Measurements from ENCODE around the gene PDE5A. TPM values are rescaled to one million over a fixed set of nuclear protein-coding genes. Genes with fewer than 3 reads are reported as not detected.

Gene PDE5A
- total RNA-seq, 4 donors from 2014 or later = 15.7 to 36.7 (median 28.3) TPM

DNA sequence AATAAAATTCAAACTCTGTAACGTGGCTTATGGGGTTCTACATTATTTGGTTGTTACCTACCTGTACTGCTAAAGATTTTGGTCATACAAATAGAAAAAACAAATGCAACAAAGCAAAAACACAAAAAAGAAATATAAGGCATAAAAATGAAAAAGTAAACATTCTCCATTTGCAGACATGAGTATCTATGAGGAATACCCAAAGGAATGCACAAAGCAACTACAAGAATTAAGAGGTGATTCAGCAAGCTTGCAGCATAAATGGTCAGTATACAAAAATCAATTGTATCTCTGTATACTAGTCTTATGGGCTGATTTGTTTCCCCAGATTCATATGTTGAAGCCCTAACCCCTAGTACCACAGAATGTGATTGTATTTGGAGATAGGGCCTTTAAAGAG is 3.6 kb upstream of the PDE5A start:
- 90 to 96% methylated on average over 1 of the region's 1 CpG for WGBS, 2 donors
- Histone ChIP-seq H3K27ac (no peak overlapping the region), H3K4me3 (no peak overlapping the region), H3K36me3 (no peaks in the 10 kb centered on the region), H3K27me3 (no peaks in the 10 kb centered on the region), H3K9me3 (no peaks in the 10 kb centered on the region), H3K4me1 (peaks cover 0 to 7% (median 3%) of the 10 kb centered on the region in 4 donors)
- no peak for TF ChIP-seq EP300 (IDR thresholded peaks at IDR 0.05)
- no peak for TF ChIP-seq POLR2A (IDR thresholded peaks at IDR 0.05)
- TF ChIP-seq, protein P1, sequence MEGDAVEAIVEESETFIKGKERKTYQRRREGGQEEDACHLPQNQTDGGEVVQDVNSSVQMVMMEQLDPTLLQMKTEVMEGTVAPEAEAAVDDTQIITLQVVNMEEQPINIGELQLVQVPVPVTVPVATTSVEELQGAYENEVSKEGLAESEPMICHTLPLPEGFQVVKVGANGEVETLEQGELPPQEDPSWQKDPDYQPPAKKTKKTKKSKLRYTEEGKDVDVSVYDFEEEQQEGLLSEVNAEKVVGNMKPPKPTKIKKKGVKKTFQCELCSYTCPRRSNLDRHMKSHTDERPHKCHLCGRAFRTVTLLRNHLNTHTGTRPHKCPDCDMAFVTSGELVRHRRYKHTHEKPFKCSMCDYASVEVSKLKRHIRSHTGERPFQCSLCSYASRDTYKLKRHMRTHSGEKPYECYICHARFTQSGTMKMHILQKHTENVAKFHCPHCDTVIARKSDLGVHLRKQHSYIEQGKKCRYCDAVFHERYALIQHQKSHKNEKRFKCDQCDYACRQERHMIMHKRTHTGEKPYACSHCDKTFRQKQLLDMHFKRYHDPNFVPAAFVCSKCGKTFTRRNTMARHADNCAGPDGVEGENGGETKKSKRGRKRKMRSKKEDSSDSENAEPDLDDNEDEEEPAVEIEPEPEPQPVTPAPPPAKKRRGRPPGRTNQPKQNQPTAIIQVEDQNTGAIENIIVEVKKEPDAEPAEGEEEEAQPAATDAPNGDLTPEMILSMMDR (IDR thresholded peaks at IDR 0.05) = no peak
- no peak for DNase-seq (ENCODE audit: low spot score in 2 of 2)

DNA sequence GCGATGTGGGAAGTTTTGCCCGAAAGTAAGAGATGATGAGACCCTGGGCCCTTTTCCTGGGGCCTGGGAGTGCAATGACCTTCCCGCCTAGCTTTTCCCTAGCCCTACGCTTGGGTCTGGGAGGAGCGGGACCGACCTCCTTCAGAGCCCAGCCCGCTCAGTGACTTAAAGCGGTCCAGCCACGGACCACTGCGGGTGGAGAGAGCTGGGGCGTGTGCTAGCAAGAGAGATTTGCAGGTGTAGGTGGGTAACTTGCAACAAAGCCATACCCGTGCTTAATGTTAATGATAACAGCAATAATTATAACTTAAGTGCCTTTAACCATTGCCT is 503 bp upstream of the PDE5A start:
- DNase-seq (ENCODE audit: low spot score in 2 of 2) = no peak
- H3K9me3 ChIP-seq = no peaks in the 10 kb centered on the region
- peaks cover 0 to 16% (median 3%) of the 10 kb centered on the region in 4 donors for H3K4me1 ChIP-seq
- TF ChIP-seq, protein P1 (IDR thresholded peaks at IDR 0.05) = peak in 1 of 5 experiments; percentile 2
- TF ChIP-seq EP300 (IDR thresholded peaks at IDR 0.05) = no peak
- H3K27ac ChIP-seq = peak overlapping the region; percentile 71 to 93 (median 90)
- peak overlapping the region; percentile 72 to 87 (median 80) for H3K4me3 ChIP-seq
- WGBS, 2 donors = 2% methylated on average over 10 to 12 of the region's 12 CpGs
- H3K27me3 ChIP-seq = no peaks in the 10 kb centered on the region
- H3K36me3 ChIP-seq = no peaks in the 10 kb centered on the region

DNA sequence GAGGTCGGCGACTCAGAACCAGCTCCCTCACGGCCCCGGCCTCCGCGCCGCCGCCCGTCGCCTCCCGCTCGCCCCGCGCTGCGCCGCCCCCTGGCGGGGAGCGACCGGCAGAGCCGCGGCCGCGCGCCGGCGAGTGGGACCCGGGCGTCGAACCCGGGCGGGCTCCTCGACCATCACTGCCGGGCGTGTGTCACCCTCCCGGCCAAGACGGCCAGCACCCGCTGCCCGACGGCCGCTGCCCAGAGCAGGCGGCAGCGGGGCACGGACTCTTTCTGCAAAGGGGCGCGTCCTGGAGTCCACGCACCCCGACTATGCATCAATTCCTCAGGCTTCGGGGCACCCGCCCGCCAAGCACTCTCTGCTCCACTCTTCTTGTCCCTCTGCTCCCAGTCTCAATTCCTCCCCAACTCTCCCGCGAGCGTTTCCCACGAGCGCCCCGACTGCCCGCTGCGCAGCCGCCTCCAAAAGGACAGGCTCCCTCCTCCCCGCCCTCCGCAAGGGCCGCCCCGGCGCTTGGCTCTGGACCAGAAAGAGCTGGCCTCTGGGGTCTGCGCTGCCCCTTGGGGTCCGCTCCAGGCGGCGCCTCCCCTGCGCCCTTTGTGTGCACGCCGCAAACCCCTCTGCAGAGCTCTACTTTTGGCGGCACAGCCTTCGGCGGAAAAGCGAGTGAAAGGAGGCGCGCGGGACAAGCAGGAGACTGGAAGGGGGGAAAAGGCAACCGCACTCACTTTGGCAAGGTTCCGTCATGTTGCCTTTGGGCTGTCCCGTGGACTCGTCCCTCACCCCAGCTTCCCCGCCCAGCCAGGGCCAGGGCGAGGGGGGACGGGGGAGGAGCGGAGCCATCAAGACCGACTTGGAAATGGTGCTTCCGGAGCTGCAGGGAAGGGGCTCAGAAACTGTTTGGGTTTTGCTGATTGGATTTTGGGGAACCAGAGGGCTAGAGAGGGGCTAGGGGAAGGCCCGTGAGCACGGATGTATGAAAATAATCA is 1.0 kb downstream of the PDE5A start:
- peak in 1 of 2 donors; percentile 53 for TF ChIP-seq EP300 (IDR thresholded peaks at IDR 0.05)
- TF ChIP-seq POLR2A (IDR thresholded peaks at IDR 0.05) = no peak
- TF ChIP-seq, protein P1 (IDR thresholded peaks at IDR 0.05) = peak; percentile 53 to 95 (median 91)
- H3K27me3 ChIP-seq = no peaks in the 10 kb centered on the region

DNA sequence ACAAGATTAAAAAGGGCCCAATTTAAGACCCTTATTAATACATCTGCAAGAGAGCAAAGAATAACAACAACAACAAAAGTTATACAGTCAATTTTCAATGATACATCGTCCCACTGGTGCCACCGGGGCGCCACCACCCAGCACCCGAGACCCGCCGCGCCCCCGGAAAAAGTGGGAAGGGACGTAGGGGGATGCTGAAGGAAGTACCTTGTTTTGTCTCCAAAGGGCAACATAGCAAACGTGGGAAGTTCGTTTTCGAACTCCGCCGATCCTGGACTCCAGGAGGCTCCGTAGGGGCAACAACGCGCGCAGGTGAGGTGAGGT is 1.7 kb downstream of the PDE5A start:
- Histone ChIP-seq H3K36me3 (no peaks in the 10 kb centered on the region), H3K4me1 (peaks cover 0 to 26% (median 4%) of the 10 kb centered on the region in 4 donors), H3K27ac (peak overlapping the region; percentile 71 to 93 (median 90)), H3K27me3 (no peaks in the 10 kb centered on the region), H3K4me3 (peak overlapping the region; percentile 72 to 87 (median 80)), H3K9me3 (no peaks in the 10 kb centered on the region)
- WGBS, 2 donors = 0 to 1% methylated on average over 18 of the region's 18 CpGs
- no peak for DNase-seq (ENCODE audit: low spot score in 2 of 2)
- TF ChIP-seq EP300 (IDR thresholded peaks at IDR 0.05) (no peak), POLR2A (IDR thresholded peaks at IDR 0.05) (no peak)
- TF ChIP-seq, protein P1 (IDR thresholded peaks at IDR 0.05) = no peak

More for the DNA sequence above, 1.0 kb downstream of the PDE5A start:
- H3K4me1 ChIP-seq = peaks cover 0 to 26% (median 4%) of the 10 kb centered on the region in 4 donors
- peak overlapping the region; percentile 71 to 93 (median 90) for H3K27ac ChIP-seq
- peak overlapping the region; percentile 72 to 87 (median 80) for H3K4me3 ChIP-seq
- DNase-seq (ENCODE audit: low spot score in 2 of 2) = peak; percentile 27 to 48
- WGBS, 2 donors = 0 to 1% methylated on average over 47 to 66 of the region's 90 CpGs
- no peaks in the 10 kb centered on the region for H3K36me3 ChIP-seq
- H3K9me3 ChIP-seq = no peaks in the 10 kb centered on the region

DNA sequence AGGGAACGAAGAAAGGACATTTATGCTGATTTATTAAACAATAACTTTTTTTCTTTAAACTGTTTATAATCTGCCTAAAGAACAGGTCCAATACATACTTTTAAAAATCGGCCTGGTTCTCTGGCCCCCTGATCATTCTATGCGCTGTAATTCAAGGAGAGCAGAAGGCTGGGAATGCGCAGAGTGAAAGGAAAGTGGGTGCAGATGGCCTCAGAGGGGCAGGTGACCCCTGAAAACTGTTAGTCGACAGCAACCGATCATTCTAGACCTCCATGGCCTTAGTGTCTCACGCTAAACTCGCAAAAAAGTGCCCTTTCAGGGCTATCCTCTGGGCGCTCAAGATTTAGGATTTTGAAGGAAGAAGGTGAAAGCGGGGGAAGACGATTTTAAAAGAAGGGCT is 2.2 kb downstream of the PDE5A start:
- 12 to 15% methylated on average over 11 of the region's 11 CpGs for WGBS, 2 donors
- Histone ChIP-seq H3K4me1 (peaks cover 0 to 26% (median 4%) of the 10 kb centered on the region in 4 donors), H3K27ac (peak overlapping the region; percentile 71 to 93 (median 90))

More for the DNA sequence above, 2.2 kb downstream of the PDE5A start:
- DNase-seq (ENCODE audit: low spot score in 2 of 2) = peak in 1 of 2 donors; percentile 10
- Histone ChIP-seq H3K27me3 (no peaks in the 10 kb centered on the region), H3K36me3 (no peaks in the 10 kb centered on the region), H3K4me3 (peak overlapping the region; percentile 72 to 87 (median 80)), H3K9me3 (no peaks in the 10 kb centered on the region)
- no peak for TF ChIP-seq EP300 (IDR thresholded peaks at IDR 0.05)
- TF ChIP-seq POLR2A (IDR thresholded peaks at IDR 0.05) = no peak
- TF ChIP-seq, protein P1 (IDR thresholded peaks at IDR 0.05) = no peak

Data from tibial nerve (tissue), 4 donors.